SK-N-MC (cell line): ENCODE results near the gene CACNA1A.

Experiments used
- EZH2 ChIP-seq: fragments of 200-600 bp; sonication (generic); IDR thresholded peaks from one replicate; pipeline ENCODE4 v1.6.1; 2017; ENCODE audit warnings: antibody characterized with exemption
- FOXP2 ChIP-seq: optimal IDR thresholded peaks from 2 replicates; pipeline ENCODE3; 2011; ENCODE audit warnings: mild to moderate bottlenecking, moderate library complexity; ENCODE audit not compliant: insufficient read depth; ENCODE audit errors: extremely low read length, control extremely low read depth
- POLR2AphosphoS5 ChIP-seq: IDR thresholded peaks from 2 replicates; pipeline ENCODE4 v1.6.1; 2012; ENCODE audit warnings: mild to moderate bottlenecking, low read depth, low read length, borderline replicate concordance

GRCh38 chr19:13350759-13351158 is 155.5 kb downstream of the CACNA1A start:
- no peak for TF ChIP-seq POLR2AphosphoS5
- TF ChIP-seq EZH2, result no peak
- no peak for TF ChIP-seq FOXP2
